ENCODE measurements around the gene SPATA12. TPM values are rescaled to one million over a fixed set of nuclear protein-coding genes. Genes with fewer than 3 reads are reported as not detected.

Gene SPATA12
- polyA plus RNA-seq, 4 donors, result 0.22 TPM; not detected in 3

GRCh38 chr3:57041674-57042073 lies 18.8 kb upstream of the SPATA12 start:
- Histone ChIP-seq H3K36me3 (ENCODE audit: control insufficient read depth in 3 of 3, insufficient read depth in 2 of 3, low read depth in 1 of 3, low read length in 3 of 3) (no peaks in the 10 kb centered on the region), H3K27me3 (ENCODE audit: control insufficient read depth in 3 of 3, insufficient read depth in 3 of 3, low read length in 3 of 3) (no peaks in the 10 kb centered on the region), H3K4me3 (ENCODE audit: low read depth in 1 of 3, low read length in 3 of 3) (no peak overlapping the region), H3K27ac (ENCODE audit: low read depth in 1 of 3, low read length in 2 of 3) (no peak overlapping the region), H3K4me1 (ENCODE audit: control insufficient read depth in 3 of 3, insufficient read depth in 2 of 3, low read depth in 1 of 3, low read length in 2 of 3) (peaks cover 0 to 3% (median 0%) of the 10 kb centered on the region in 3 donors), H3K9me3 (ENCODE audit: control insufficient read depth in 2 of 2, insufficient read depth in 1 of 2, low read depth in 1 of 2, low read length in 1 of 2) (no peaks in the 10 kb centered on the region)
- WGBS, 3 donors, result 59 to 76% (median 73%) methylated on average over 6 of the region's 6 CpGs
- FAIRE-seq, result no peak
- DNase-seq, result no peak

GRCh38 chr3:57043518-57043917 lies 16.9 kb upstream of the SPATA12 start:
- no peak overlapping the region for H3K4me3 ChIP-seq (ENCODE audit: low read depth in 1 of 3, low read length in 3 of 3)
- H3K9me3 ChIP-seq (ENCODE audit: control insufficient read depth in 2 of 2, insufficient read depth in 1 of 2, low read depth in 1 of 2, low read length in 1 of 2), result no peaks in the 10 kb centered on the region
- DNase-seq (no peak), FAIRE-seq (no peak)
- H3K27ac ChIP-seq (ENCODE audit: low read depth in 1 of 3, low read length in 2 of 3), result no peak overlapping the region
- H3K27me3 ChIP-seq (ENCODE audit: control insufficient read depth in 3 of 3, insufficient read depth in 3 of 3, low read length in 3 of 3), result no peaks in the 10 kb centered on the region
- WGBS, 3 donors, result 0 to 7% (median 0%) methylated on average over 1 of the region's 1 CpG
- peaks cover 0 to 3% (median 0%) of the 10 kb centered on the region in 3 donors for H3K4me1 ChIP-seq (ENCODE audit: control insufficient read depth in 3 of 3, insufficient read depth in 2 of 3, low read depth in 1 of 3, low read length in 2 of 3)
- H3K36me3 ChIP-seq (ENCODE audit: control insufficient read depth in 3 of 3, insufficient read depth in 2 of 3, low read depth in 1 of 3, low read length in 3 of 3), result no peaks in the 10 kb centered on the region

DNA sequence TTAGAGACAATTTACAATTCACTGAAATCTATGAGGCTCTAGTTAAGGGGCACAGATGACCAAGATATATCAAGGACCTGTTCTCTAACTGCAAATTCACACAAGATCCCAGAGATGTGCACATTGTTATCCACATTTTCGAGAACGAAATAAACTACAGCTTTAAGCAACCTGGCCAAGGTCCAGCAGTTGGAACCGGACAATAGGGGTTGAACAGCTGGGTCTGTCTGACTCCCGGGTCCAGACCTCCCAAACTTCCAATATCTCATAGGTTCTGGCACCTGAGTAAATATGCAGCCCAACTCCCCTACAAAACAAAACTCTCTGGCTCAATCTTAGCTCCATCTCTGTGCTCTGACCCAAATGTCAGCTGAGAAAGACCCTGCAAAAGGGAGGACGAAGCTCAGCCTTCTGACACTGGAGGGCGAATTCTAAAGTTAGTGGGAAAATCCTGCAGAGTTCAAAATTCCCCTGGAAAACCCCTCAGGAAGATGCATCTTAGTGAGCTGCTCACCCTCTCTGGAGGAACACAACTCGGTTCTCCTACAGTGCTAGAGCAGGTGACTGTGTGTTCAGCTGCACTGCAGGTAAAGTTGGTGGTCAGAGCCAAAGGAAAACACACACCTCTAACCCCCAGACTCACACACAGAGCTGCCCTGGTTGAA lies 14.2 kb upstream of the SPATA12 start:
- Histone ChIP-seq H3K36me3 (ENCODE audit: control insufficient read depth in 3 of 3, insufficient read depth in 2 of 3, low read depth in 1 of 3, low read length in 3 of 3) (no peaks in the 10 kb centered on the region), H3K27me3 (ENCODE audit: control insufficient read depth in 3 of 3, insufficient read depth in 3 of 3, low read length in 3 of 3) (no peaks in the 10 kb centered on the region), H3K27ac (ENCODE audit: low read depth in 1 of 3, low read length in 2 of 3) (no peak overlapping the region), H3K4me1 (ENCODE audit: control insufficient read depth in 3 of 3, insufficient read depth in 2 of 3, low read depth in 1 of 3, low read length in 2 of 3) (peaks cover 0 to 3% (median 0%) of the 10 kb centered on the region in 3 donors), H3K9me3 (ENCODE audit: control insufficient read depth in 2 of 2, insufficient read depth in 1 of 2, low read depth in 1 of 2, low read length in 1 of 2) (no peaks in the 10 kb centered on the region), H3K4me3 (ENCODE audit: low read depth in 1 of 3, low read length in 3 of 3) (no peak overlapping the region)
- 53 to 72% (median 57%) methylated on average over 7 of the region's 7 CpGs for WGBS, 3 donors
- FAIRE-seq (no peak), DNase-seq (no peak)

- FAIRE-seq (no peak), DNase-seq (no peak)
- H3K4me3 ChIP-seq (ENCODE audit: low read depth in 1 of 3, low read length in 3 of 3), result no peak overlapping the region
- H3K4me1 ChIP-seq (ENCODE audit: control insufficient read depth in 3 of 3, insufficient read depth in 2 of 3, low read depth in 1 of 3, low read length in 2 of 3), result peaks cover 0 to 3% (median 0%) of the 10 kb centered on the region in 3 donors
- H3K27me3 ChIP-seq (ENCODE audit: control insufficient read depth in 3 of 3, insufficient read depth in 3 of 3, low read length in 3 of 3), result no peaks in the 10 kb centered on the region
- H3K27ac ChIP-seq (ENCODE audit: low read depth in 1 of 3, low read length in 2 of 3), result no peak overlapping the region
- H3K36me3 ChIP-seq (ENCODE audit: control insufficient read depth in 3 of 3, insufficient read depth in 2 of 3, low read depth in 1 of 3, low read length in 3 of 3), result no peaks in the 10 kb centered on the region
- 59 to 83% (median 70%) methylated on average over 8 of the region's 8 CpGs for WGBS, 3 donors
- no peaks in the 10 kb centered on the region for H3K9me3 ChIP-seq (ENCODE audit: control insufficient read depth in 2 of 2, insufficient read depth in 1 of 2, low read depth in 1 of 2, low read length in 1 of 2)
Measured at GRCh38 chr3:57048052-57048671, 12.3 kb upstream of the SPATA12 start.

DNA sequence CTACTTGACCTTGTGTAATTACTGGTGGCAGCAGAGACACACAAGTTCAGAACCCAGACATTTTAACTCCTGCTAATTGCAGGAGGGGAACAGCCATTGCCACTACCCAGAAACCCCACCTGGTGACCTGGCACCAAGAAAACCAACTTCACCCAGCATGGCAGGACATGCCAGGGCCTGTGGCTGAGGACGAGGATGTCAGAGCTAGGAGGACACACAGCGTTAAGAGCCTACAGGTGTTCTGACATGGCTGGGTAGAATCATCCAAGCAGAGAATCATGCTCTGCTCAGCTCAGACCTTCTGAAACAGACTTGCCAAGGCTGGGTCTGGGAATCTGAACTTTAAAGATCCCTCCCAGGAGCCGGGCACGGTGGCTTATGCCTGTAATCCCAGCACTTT lies 11.7 kb upstream of the SPATA12 start:
- Histone ChIP-seq H3K9me3 (ENCODE audit: control insufficient read depth in 2 of 2, insufficient read depth in 1 of 2, low read depth in 1 of 2, low read length in 1 of 2) (no peaks in the 10 kb centered on the region), H3K27me3 (ENCODE audit: control insufficient read depth in 3 of 3, insufficient read depth in 3 of 3, low read length in 3 of 3) (no peaks in the 10 kb centered on the region), H3K27ac (ENCODE audit: low read depth in 1 of 3, low read length in 2 of 3) (no peak overlapping the region), H3K36me3 (ENCODE audit: control insufficient read depth in 3 of 3, insufficient read depth in 2 of 3, low read depth in 1 of 3, low read length in 3 of 3) (no peaks in the 10 kb centered on the region), H3K4me3 (ENCODE audit: low read depth in 1 of 3, low read length in 3 of 3) (no peak overlapping the region), H3K4me1 (ENCODE audit: control insufficient read depth in 3 of 3, insufficient read depth in 2 of 3, low read depth in 1 of 3, low read length in 2 of 3) (peaks cover 0 to 3% (median 0%) of the 10 kb centered on the region in 3 donors)
- DNase-seq (no peak), FAIRE-seq (no peak)
- WGBS, 3 donors, result 79 to 84% (median 83%) methylated on average over 4 of the region's 4 CpGs

GRCh38 chr3:57052662-57053061 lies 7.8 kb upstream of the SPATA12 start:
- Histone ChIP-seq H3K9me3 (ENCODE audit: control insufficient read depth in 2 of 2, insufficient read depth in 1 of 2, low read depth in 1 of 2, low read length in 1 of 2) (no peaks in the 10 kb centered on the region), H3K4me3 (ENCODE audit: low read depth in 1 of 3, low read length in 3 of 3) (no peak overlapping the region), H3K27me3 (ENCODE audit: control insufficient read depth in 3 of 3, insufficient read depth in 3 of 3, low read length in 3 of 3) (no peaks in the 10 kb centered on the region), H3K4me1 (ENCODE audit: control insufficient read depth in 3 of 3, insufficient read depth in 2 of 3, low read depth in 1 of 3, low read length in 2 of 3) (no peaks in the 10 kb centered on the region), H3K36me3 (ENCODE audit: control insufficient read depth in 3 of 3, insufficient read depth in 2 of 3, low read depth in 1 of 3, low read length in 3 of 3) (no peaks in the 10 kb centered on the region), H3K27ac (ENCODE audit: low read depth in 1 of 3, low read length in 2 of 3) (no peak overlapping the region)
- FAIRE-seq, result no peak
- no peak for DNase-seq
- WGBS, 3 donors, result 79 to 95% (median 88%) methylated on average over 5 of the region's 5 CpGs

DNA sequence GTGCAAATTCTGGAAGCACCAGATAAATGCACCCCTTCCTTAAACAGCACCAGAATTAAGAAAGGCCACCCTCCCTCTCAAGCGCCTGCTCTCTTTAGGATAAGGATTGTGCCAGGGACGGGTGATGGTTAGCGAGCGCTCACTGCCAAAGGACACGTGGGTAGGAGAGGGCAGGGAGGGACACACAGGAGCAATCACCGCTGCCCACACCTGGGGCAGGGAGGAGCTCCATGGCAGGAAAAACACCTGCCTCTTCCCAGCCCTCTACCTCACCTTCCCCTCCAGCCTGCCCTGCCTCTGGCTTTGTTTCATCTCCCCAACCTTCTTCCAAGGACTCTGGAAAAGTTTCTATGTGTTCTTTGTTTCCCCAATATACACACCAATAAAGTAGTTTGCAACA lies 7.3 kb upstream of the SPATA12 start:
- no peaks in the 10 kb centered on the region for H3K9me3 ChIP-seq (ENCODE audit: control insufficient read depth in 2 of 2, insufficient read depth in 1 of 2, low read depth in 1 of 2, low read length in 1 of 2)
- no peaks in the 10 kb centered on the region for H3K4me1 ChIP-seq (ENCODE audit: control insufficient read depth in 3 of 3, insufficient read depth in 2 of 3, low read depth in 1 of 3, low read length in 2 of 3)
- FAIRE-seq, result no peak
- H3K27ac ChIP-seq (ENCODE audit: low read depth in 1 of 3, low read length in 2 of 3), result no peak overlapping the region
- no peak overlapping the region for H3K4me3 ChIP-seq (ENCODE audit: low read depth in 1 of 3, low read length in 3 of 3)
- H3K27me3 ChIP-seq (ENCODE audit: control insufficient read depth in 3 of 3, insufficient read depth in 3 of 3, low read length in 3 of 3), result no peaks in the 10 kb centered on the region
- DNase-seq, result no peak
- H3K36me3 ChIP-seq (ENCODE audit: control insufficient read depth in 3 of 3, insufficient read depth in 2 of 3, low read depth in 1 of 3, low read length in 3 of 3), result no peaks in the 10 kb centered on the region
- WGBS, 3 donors, result 67 to 90% (median 67%) methylated on average over 3 to 6 of the region's 6 CpGs

DNA sequence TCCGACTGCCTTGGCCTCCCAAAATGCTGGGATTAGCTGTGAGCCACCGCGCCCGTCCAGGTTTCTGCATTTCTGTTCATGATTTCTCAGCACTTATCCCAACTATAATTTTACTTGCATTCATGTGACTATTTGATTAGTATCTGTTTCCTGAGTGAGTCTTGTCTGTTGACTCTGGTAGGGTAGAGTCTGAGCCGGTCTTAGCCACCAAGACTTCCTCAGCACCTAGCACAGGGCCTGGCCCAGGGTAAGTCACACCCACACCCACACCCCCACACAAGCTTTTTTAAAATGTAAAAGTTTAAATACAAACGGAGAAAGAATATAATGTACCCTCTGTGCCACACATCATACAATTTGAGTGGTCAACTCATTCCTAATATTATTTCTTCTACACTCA lies 3.1 kb upstream of the SPATA12 start:
- Histone ChIP-seq H3K27ac (ENCODE audit: low read depth in 1 of 3, low read length in 2 of 3) (no peak overlapping the region), H3K4me1 (ENCODE audit: control insufficient read depth in 3 of 3, insufficient read depth in 2 of 3, low read depth in 1 of 3, low read length in 2 of 3) (no peaks in the 10 kb centered on the region), H3K27me3 (ENCODE audit: control insufficient read depth in 3 of 3, insufficient read depth in 3 of 3, low read length in 3 of 3) (no peaks in the 10 kb centered on the region), H3K9me3 (ENCODE audit: control insufficient read depth in 2 of 2, insufficient read depth in 1 of 2, low read depth in 1 of 2, low read length in 1 of 2) (no peaks in the 10 kb centered on the region), H3K36me3 (ENCODE audit: control insufficient read depth in 3 of 3, insufficient read depth in 2 of 3, low read depth in 1 of 3, low read length in 3 of 3) (no peaks in the 10 kb centered on the region), H3K4me3 (ENCODE audit: low read depth in 1 of 3, low read length in 3 of 3) (no peak overlapping the region)
- FAIRE-seq (no peak), DNase-seq (no peak)
- WGBS, 3 donors, result 65 to 78% (median 71%) methylated on average over 6 of the region's 6 CpGs

DNA sequence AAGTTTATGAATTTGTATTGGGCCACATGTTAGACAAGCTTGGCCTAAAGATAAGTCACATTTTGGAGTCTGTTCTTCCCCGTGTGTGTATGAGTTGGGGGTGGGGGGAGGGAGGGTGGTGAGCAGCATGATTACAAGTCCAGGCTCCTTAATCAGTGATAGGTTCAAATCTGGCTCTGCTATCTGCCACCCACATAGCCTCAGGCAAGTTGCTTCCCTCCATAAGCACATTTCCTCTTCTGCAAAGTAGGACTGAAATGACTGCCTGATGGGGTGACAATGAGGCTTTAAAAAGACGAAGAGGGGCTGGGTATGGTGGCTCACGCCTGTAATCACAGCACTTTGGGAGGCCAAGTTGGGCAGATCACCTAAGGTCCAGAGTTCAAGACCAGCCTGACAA lies 1.1 kb upstream of the SPATA12 start:
- H3K36me3 ChIP-seq (ENCODE audit: control insufficient read depth in 3 of 3, insufficient read depth in 2 of 3, low read depth in 1 of 3, low read length in 3 of 3), result no peaks in the 10 kb centered on the region
- no peaks in the 10 kb centered on the region for H3K9me3 ChIP-seq (ENCODE audit: control insufficient read depth in 2 of 2, insufficient read depth in 1 of 2, low read depth in 1 of 2, low read length in 1 of 2)
- no peak for FAIRE-seq
- no peak overlapping the region for H3K4me3 ChIP-seq (ENCODE audit: low read depth in 1 of 3, low read length in 3 of 3)
- H3K27me3 ChIP-seq (ENCODE audit: control insufficient read depth in 3 of 3, insufficient read depth in 3 of 3, low read length in 3 of 3), result no peaks in the 10 kb centered on the region
- H3K4me1 ChIP-seq (ENCODE audit: control insufficient read depth in 3 of 3, insufficient read depth in 2 of 3, low read depth in 1 of 3, low read length in 2 of 3), result peaks cover 0 to 3% (median 0%) of the 10 kb centered on the region in 3 donors
- H3K27ac ChIP-seq (ENCODE audit: low read depth in 1 of 3, low read length in 2 of 3), result no peak overlapping the region
- 57 to 75% (median 71%) methylated on average over 3 of the region's 3 CpGs for WGBS, 3 donors
- no peak for DNase-seq
